Upper lobe of left lung (tissue), 6 donors: ENCODE results near the gene PI16. TPM values are rescaled to one million over a fixed set of nuclear protein-coding genes. Genes with fewer than 3 reads are reported as not detected.

ENCODE experiments used
- ATAC-seq, 2 donors: fragments of 200-7000 bp; cut with Tn5 transposase; one replicate each; pipeline ENCODE4 v1.9.1; 2022; ENCODE audit warnings: mild to moderate bottlenecking in 2 of 2, moderate library complexity in 2 of 2; ENCODE audit not compliant: low FRiP score in 2 of 2
- DNase-seq, 2 donors: peaks; one replicate each; pipeline ENCODE4 v3.0.0-alpha.2; 2019 to 2020
- H3K27ac ChIP-seq, 4 donors: fragments of 200-600 bp; sonication (generic); one replicate each; pipeline ENCODE4 v1.5.1; 2016 to 2019
- H3K27me3 ChIP-seq, 4 donors: fragments of 200-600 bp; sonication (generic); one replicate each; pipeline ENCODE4 v1.5.1; 2017 to 2019
- H3K36me3 ChIP-seq, 4 donors: fragments of 200-600 bp; sonication (generic); one replicate each; pipeline ENCODE4 v1.5.1; 2016 to 2019
- H3K4me1 ChIP-seq, 4 donors: fragments of 200-600 bp; sonication (generic); one replicate each; pipeline ENCODE4 v1.5.1; 2018 to 2019
- H3K4me3 ChIP-seq, 4 donors: fragments of 200-600 bp; sonication (generic); one replicate each; pipeline ENCODE4 v1.5.1; 2017 to 2019; ENCODE audit warnings: mild to moderate bottlenecking in 2 of 4, moderate library complexity in 1 of 4
- H3K9me3 ChIP-seq, 4 donors: fragments of 200-600 bp; sonication (generic); one replicate each; pipeline ENCODE4 v1.5.1; 2018 to 2019
- CTCF ChIP-seq, 6 experiments: fragments of 450-650 bp in 4 of 6; fragments of 200-600 bp in 2 of 6; sonication (generic) in 2 of 6; IDR thresholded peaks; one replicate each; pipeline ENCODE4 v1.5.1; 2016 to 2019; ENCODE audit warnings: antibody characterized with exemption in 6 of 6
- EP300 ChIP-seq, 4 donors: sonication (generic); formaldehyde crosslinking; IDR thresholded peaks; one replicate each; pipeline ENCODE4 v1.5.1; 2017; ENCODE audit warnings: antibody characterized with exemption in 4 of 4, control low read depth in 2 of 4
- POLR2A ChIP-seq, 4 donors: fragments of 450-650 bp; IDR thresholded peaks; one replicate each; pipeline ENCODE4 v1.5.1; 2016 to 2017; ENCODE audit warnings: antibody characterized with exemption in 4 of 4, mild to moderate bottlenecking in 2 of 4
- POLR2AphosphoS5 ChIP-seq, 2 donors: sonication (generic); formaldehyde crosslinking; IDR thresholded peaks; one replicate each; pipeline ENCODE4 v1.5.1; 2017; ENCODE audit warnings: antibody characterized with exemption in 2 of 2
- WGBS, 2 donors: methylation state at CpG; one replicate each; pipeline ENCODE4 v1.1.5; 2017 to 2018; 5-methylcytosine and 5-hydroxymethylcytosine counted together
- total RNA-seq, 6 donors: library from RNA; depleted of rRNA in 4 of 6; stranded (reverse); fragments of >200 nt in 4 of 6; gene quantifications; one replicate each; pipeline versions ENCODE4 v1.1.0 to v1.2.1, GENCODE V29; 2016 to 2021
- donor health status: DM: no; HTN: no; CAD: no; lungs with moderate emphysema.
- donor health status: DM: no; HTN: yes; CAD: no; lungs with severe emphysema.

Gene PI16
- total RNA-seq, 6 donors from 2014 or later = 0.44 to 78.9 (median 4.7) TPM; not detected in 1

GRCh38 chr6:36915599-36915998 lies 38.9 kb upstream of the PI16 start:
- no peak overlapping the region for H3K4me3 ChIP-seq
- no peaks in the 10 kb centered on the region for H3K27me3 ChIP-seq
- peaks cover 0 to 75% (median 43%) of the 10 kb centered on the region in 4 donors for H3K36me3 ChIP-seq
- H3K9me3 ChIP-seq = no peaks in the 10 kb centered on the region
- DNase-seq (no peak), ATAC-seq (no peak)
- 72 to 75% methylated on average over 4 of the region's 4 CpGs for WGBS, 2 donors
- TF ChIP-seq POLR2A (IDR thresholded peaks at IDR 0.05) (no peak), POLR2AphosphoS5 (IDR thresholded peaks at IDR 0.05) (no peak), CTCF (IDR thresholded peaks at IDR 0.05) (no peak), EP300 (IDR thresholded peaks at IDR 0.05) (no peak)
- H3K4me1 ChIP-seq = peaks cover 25 to 65% (median 37%) of the 10 kb centered on the region in 4 donors
- peak overlapping the region in 2 of 4 donors; percentile 83 for H3K27ac ChIP-seq

GRCh38 chr6:36916126-36916525 lies 38.4 kb upstream of the PI16 start:
- ATAC-seq = no peak
- DNase-seq = no peak
- Histone ChIP-seq H3K9me3 (no peaks in the 10 kb centered on the region), H3K27me3 (no peaks in the 10 kb centered on the region), H3K36me3 (peaks cover 0 to 73% (median 45%) of the 10 kb centered on the region in 4 donors), H3K4me1 (peaks cover 25 to 68% (median 39%) of the 10 kb centered on the region in 4 donors), H3K27ac (peak overlapping the region in 3 of 4 donors; percentile 78 to 83 (median 83)), H3K4me3 (no peak overlapping the region)
- TF ChIP-seq EP300 (IDR thresholded peaks at IDR 0.05) (no peak), POLR2AphosphoS5 (IDR thresholded peaks at IDR 0.05) (no peak), CTCF (IDR thresholded peaks at IDR 0.05) (no peak), POLR2A (IDR thresholded peaks at IDR 0.05) (no peak)
- whole genome bisulfite sequencing, 2 donors = 74 to 81% methylated on average over 2 of the region's 2 CpGs

- Histone ChIP-seq H3K9me3 (no peaks in the 10 kb centered on the region), H3K36me3 (peaks cover 0 to 83% (median 44%) of the 10 kb centered on the region in 4 donors), H3K27ac (peak overlapping the region; percentile 63 to 83 (median 80)), H3K4me1 (peaks cover 20 to 70% (median 35%) of the 10 kb centered on the region in 4 donors), H3K4me3 (no peak overlapping the region), H3K27me3 (no peaks in the 10 kb centered on the region)
- DNase-seq = peak in 1 of 2 donors; percentile 54
- peak; percentile 71 to 90 for ATAC-seq
- WGBS, 2 donors = 57 to 67% methylated on average over 9 to 10 of the region's 10 CpGs
- no peak for TF ChIP-seq CTCF (IDR thresholded peaks at IDR 0.05)
- TF ChIP-seq EP300 (IDR thresholded peaks at IDR 0.05) = peak in 1 of 4 donors; percentile 39
- TF ChIP-seq POLR2AphosphoS5 (IDR thresholded peaks at IDR 0.05) = peak in 1 of 2 donors; percentile 3
- TF ChIP-seq POLR2A (IDR thresholded peaks at IDR 0.05) = no peak
Observed at GRCh38 chr6:36917541-36918193, 36.9 kb upstream of the PI16 start.

GRCh38 chr6:36920049-36920448 lies 34.5 kb upstream of the PI16 start:
- Histone ChIP-seq H3K27ac (peak overlapping the region; percentile 15 to 71 (median 58)), H3K36me3 (peaks cover 10 to 90% (median 49%) of the 10 kb centered on the region in 4 donors)
- no peak for ATAC-seq

More at GRCh38 chr6:36920049-36920448, 34.5 kb upstream of the PI16 start:
- DNase-seq = no peak
- Histone ChIP-seq H3K9me3 (no peaks in the 10 kb centered on the region), H3K4me3 (no peak overlapping the region), H3K27me3 (no peaks in the 10 kb centered on the region), H3K4me1 (peaks cover 20 to 56% (median 29%) of the 10 kb centered on the region in 4 donors)
- WGBS, 2 donors = 79 to 80% methylated on average over 4 of the region's 4 CpGs
- TF ChIP-seq POLR2AphosphoS5 (IDR thresholded peaks at IDR 0.05) (no peak), POLR2A (IDR thresholded peaks at IDR 0.05) (no peak), EP300 (IDR thresholded peaks at IDR 0.05) (no peak), CTCF (IDR thresholded peaks at IDR 0.05) (no peak)
